Activated B cell treated with CpG ODN at 0.5 μM for 24 hours (primary cell): Measurements from ENCODE around the gene HEPACAM. TPM values are rescaled to one million over a fixed set of nuclear protein-coding genes. Genes with fewer than 3 reads are reported as not detected.

Experiments
- ATAC-seq: fragments of 200-7000 bp; cut with Tn5 transposase; one replicate; pipeline ENCODE4 v1.10.0; 2021; ENCODE audit warnings: low read depth, mild to moderate bottlenecking, moderate library complexity
- CTCF ChIA-PET: fragments of 350-600 bp; sonication (Branson Sonifier 250); formaldehyde crosslinking; loops from one replicate; lab custom pipeline; 2021; ENCODE audit warnings: antibody characterized with exemption; lab: Charles Lee
- POLR2A ChIA-PET: fragments of 350-600 bp; sonication (Branson Sonifier 250); formaldehyde crosslinking; loops from one replicate; lab custom pipeline; 2021; ENCODE audit warnings: antibody characterized with exemption; lab: Charles Lee
- DNase-seq: peaks from one replicate; pipeline ENCODE4 v3.0.0; 2022
- H3K27ac Mint-ChIP-seq: one replicate; pipeline ENCODE4 v1.8.0; 2020; ENCODE audit warnings: mixed read lengths
- H3K27me3 Mint-ChIP-seq: one replicate; pipeline ENCODE4 v1.8.0; 2021; ENCODE audit warnings: mixed read lengths
- H3K36me3 Mint-ChIP-seq: one replicate; pipeline ENCODE4 v1.8.0; 2021; ENCODE audit warnings: low read depth, mixed read lengths
- H3K4me1 Mint-ChIP-seq: one replicate; pipeline ENCODE4 v1.8.0; 2021; ENCODE audit warnings: mixed read lengths
- H3K4me3 Mint-ChIP-seq: one replicate; pipeline ENCODE4 v1.8.0; 2020; ENCODE audit warnings: mild to moderate bottlenecking, mixed read lengths
- H3K9me3 Mint-ChIP-seq: one replicate; pipeline ENCODE4 v1.8.0; 2020; ENCODE audit warnings: mixed read lengths
- CTCF ChIP-seq: fragments of 200-600 bp; IDR thresholded peaks from one replicate; pipeline ENCODE4 v1.8.0; 2022; ENCODE audit warnings: antibody characterized with exemption, mild to moderate bottlenecking
- intact Hi-C: fragments of 100-400 bp; cut with micrococcal nuclease; formaldehyde crosslinking; loops from one replicate; pipeline ENCODE4 v1.15.1; 2024
- total RNA-seq: library from RNA; stranded (reverse); gene quantifications from 2 replicates; pipeline ENCODE4 v1.2.3, GENCODE V29; 2022

Gene HEPACAM
- total RNA-seq = not detected in 2 replicates

- DNase-seq = no peak
- intact Hi-C loops = no loop called here
- Mint-ChIP-seq H3K9me3 (no peaks in the 10 kb centered on the region), H3K27me3 (peaks cover 15% of the 10 kb centered on the region), H3K27ac (no peak within 1 kb of the TSS), H3K36me3 (no peaks in the 10 kb centered on the region), H3K4me1 (no peaks in the 10 kb centered on the region), H3K4me3 (no peak within 1 kb of the TSS)
- ChIA-PET CTCF (no interaction called here), POLR2A (no interaction called here)
- TF ChIP-seq CTCF = no peak
- no peak for ATAC-seq
These were observed at the start of gene HEPACAM for GRCh38 chr11:124935548-124936514. TSS of gene HEPACAM (minus strand) at chr11:124936047. CDS start at chr11:124936006, 41 bp downstream.

- H3K27ac Mint-ChIP-seq = no peak overlapping the region
- no peaks in the 10 kb centered on the region for H3K27me3 Mint-ChIP-seq
- H3K4me3 Mint-ChIP-seq = no peak overlapping the region
- ChIA-PET POLR2A (no interaction called here), CTCF (no interaction called here)
- ATAC-seq (no peak), DNase-seq (no peak)
- H3K36me3 Mint-ChIP-seq = peaks cover 30% of the 10 kb centered on the region
- peaks cover 31% of the 10 kb centered on the region for H3K9me3 Mint-ChIP-seq
- no peak for TF ChIP-seq CTCF
- H3K4me1 Mint-ChIP-seq = no peaks in the 10 kb centered on the region
- intact Hi-C loops = no loop called here
These were observed 48.6 kb upstream of the HEPACAM start for GRCh38 chr11:124984512-124984854.

- Mint-ChIP-seq H3K36me3 (peaks cover 30% of the 10 kb centered on the region), H3K27ac (no peak overlapping the region), H3K4me1 (no peaks in the 10 kb centered on the region), H3K27me3 (no peaks in the 10 kb centered on the region), H3K9me3 (peaks cover 33% of the 10 kb centered on the region), H3K4me3 (no peak overlapping the region)
- POLR2A ChIA-PET = no interaction called here
- CTCF ChIA-PET = no interaction called here
- TF ChIP-seq CTCF = no peak
- DNase-seq = no peak
- intact Hi-C loops = no loop called here
- no peak for ATAC-seq
These were observed 48.0 kb upstream of the HEPACAM start for GRCh38 chr11:124983674-124984511.

GRCh38 chr11:124982043-124982442 lies 46.2 kb upstream of the HEPACAM start:
- Mint-ChIP-seq H3K4me1 (no peaks in the 10 kb centered on the region), H3K27ac (no peak overlapping the region), H3K36me3 (peaks cover 34% of the 10 kb centered on the region), H3K27me3 (no peaks in the 10 kb centered on the region), H3K9me3 (peaks cover 43% of the 10 kb centered on the region), H3K4me3 (no peak overlapping the region)
- no peak for DNase-seq
- intact Hi-C loops = no loop called here
- CTCF ChIA-PET = no interaction called here
- POLR2A ChIA-PET = no interaction called here
- ATAC-seq = no peak
- TF ChIP-seq CTCF = no peak

GRCh38 chr11:124978316-124978715 lies 42.5 kb upstream of the HEPACAM start:
- H3K9me3 Mint-ChIP-seq = peaks cover 43% of the 10 kb centered on the region
- H3K27ac Mint-ChIP-seq = no peak overlapping the region
- CTCF ChIA-PET = no interaction called here
- no peaks in the 10 kb centered on the region for H3K27me3 Mint-ChIP-seq
- peaks cover 34% of the 10 kb centered on the region for H3K36me3 Mint-ChIP-seq
- ATAC-seq = no peak
- no peak for DNase-seq
- no peaks in the 10 kb centered on the region for H3K4me1 Mint-ChIP-seq
- no peak for TF ChIP-seq CTCF
- POLR2A ChIA-PET = no interaction called here
- intact Hi-C loops = no loop called here
- no peak overlapping the region for H3K4me3 Mint-ChIP-seq
